EH (cell line): ENCODE measurements around the gene SRI.
"Not testable (repeated sequence)": the region's sequence is repeated elsewhere in the genome, so short reads cannot be mapped to it uniquely, and the experiment has no call there.

Source experiments
- DNase-seq: peaks from one replicate; pipeline ENCODE4 v3.0.0-alpha.2; 2015; ENCODE audit warnings: low read depth

Gene SRI

DNA sequence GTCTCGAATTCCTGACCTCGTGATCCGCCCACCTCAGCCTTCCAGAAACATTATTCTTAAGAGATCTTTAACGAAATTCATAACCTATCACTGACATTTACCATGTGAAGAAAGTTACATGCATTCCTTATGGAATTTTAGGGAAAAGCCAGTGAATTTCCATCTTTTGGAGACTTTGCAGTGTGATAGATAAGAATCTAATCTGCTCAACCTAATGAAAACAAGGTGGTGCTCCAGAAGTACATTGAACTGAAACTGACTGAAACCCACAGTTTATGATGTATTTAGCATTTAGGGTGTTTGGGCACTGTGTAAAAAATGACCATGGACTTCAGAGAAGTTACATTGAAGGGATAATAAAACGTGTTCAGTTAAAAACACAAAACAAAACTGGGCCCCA lies 43.6 kb downstream of the SRI start:
- DNase-seq: no peak

- no peak for DNase-seq
Observed at GRCh38 chr7:88172842-88173241, 47.0 kb downstream of the SRI start.

DNA sequence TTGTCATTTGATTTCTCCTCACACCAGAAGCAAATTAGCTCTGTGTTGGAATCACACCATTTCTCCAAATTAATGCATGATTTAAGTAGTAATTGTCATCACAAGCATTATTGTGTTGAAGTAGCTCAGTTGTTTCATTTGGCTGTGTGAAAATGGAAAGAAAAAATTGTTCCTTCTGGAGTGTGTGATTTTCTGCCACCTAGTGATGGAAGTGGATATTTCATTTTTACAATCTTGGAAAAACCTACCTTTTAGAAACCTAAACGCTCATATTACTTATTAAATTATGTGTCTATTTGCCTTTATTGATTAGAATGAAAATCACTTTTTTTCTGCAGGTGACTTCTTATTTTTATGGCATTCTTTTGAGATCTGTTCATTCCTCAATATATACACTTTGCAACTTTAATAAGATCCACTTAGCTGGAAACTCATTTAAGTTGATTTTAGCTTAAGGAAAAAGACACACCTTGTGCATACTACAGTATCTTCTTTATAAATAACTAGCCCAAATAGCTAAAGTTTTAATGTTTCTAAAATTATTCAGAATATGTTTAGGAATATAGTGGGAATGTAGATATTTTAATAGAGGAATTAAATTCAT lies 50.0 kb downstream of the SRI start:
- DNase-seq: peak; percentile 10

DNA sequence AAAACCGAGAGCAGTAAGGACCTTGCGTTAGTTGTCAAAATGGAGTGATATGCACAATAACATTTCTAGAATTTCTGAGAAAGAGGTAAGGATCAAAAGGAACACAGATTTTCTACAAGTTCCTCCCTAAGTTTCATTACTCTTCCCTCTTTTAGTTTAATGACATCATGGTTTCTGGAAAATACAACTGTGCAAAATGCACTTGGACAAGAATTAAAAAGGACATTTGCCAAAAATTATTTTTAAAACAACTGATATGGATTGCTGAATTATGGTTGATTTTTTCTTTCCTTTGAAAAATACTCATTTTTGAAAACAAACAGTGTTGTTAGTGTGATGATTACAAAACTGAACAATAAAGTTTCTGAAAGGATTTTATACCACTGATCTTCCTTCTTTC lies 52.1 kb downstream of the SRI start:
- no peak for DNase-seq

DNA sequence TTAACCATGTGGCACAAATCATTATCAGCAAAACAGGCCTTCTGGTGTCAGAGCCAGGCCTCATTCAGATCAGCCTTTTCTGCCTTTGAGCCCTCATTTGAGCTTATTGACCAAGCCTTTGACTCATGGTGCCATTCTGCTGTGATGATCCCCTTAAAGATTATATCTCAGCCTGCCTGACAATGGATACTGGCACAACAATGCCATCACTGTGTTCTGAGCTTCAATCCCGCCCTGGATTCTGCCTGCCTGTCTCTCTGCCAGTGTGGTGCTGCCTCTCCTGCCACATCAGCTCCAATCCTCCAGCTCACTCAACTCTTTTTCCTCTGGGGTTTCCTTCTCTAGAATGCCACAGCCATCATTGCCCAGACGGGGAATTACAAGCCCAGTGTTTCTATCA lies 52.6 kb downstream of the SRI start:
- DNase-seq: no peak

GRCh38 chr7:88165697-88166096 lies 54.1 kb downstream of the SRI start:
- DNase-seq: no peak

- DNase-seq: not testable (repeated sequence)
Observed at GRCh38 chr7:88159741-88160140, 60.1 kb downstream of the SRI start.

GRCh38 chr7:88156356-88156755 lies 63.5 kb downstream of the SRI start:
- no peak for DNase-seq

DNA sequence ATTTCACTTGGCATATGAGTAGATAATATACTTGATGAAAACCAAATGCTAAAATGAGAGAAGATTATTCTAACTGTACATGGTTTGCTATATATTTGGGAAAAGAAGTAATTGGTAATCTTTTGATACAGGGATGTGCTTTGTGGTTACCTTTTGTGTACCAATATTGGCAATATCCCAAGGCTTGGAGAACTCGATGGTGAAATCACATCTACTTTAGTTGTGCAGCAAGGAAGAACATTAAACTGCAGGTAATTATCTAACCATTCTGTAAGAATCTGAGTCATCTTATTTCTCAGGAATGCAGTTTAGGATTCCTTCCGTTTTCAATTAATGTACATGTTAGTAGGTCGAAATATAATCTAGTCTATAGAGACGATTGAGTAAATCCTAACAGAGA lies 64.1 kb downstream of the SRI start:
- no peak for DNase-seq
